ENCODE data around the gene DDX10.

- TF ChIP-seq POLR2AphosphoS5 (IDR thresholded peaks at IDR 0.05) (no peak), CTCF (IDR thresholded peaks at IDR 0.05) (no peak), POLR2A (IDR thresholded peaks at IDR 0.05) (no peak)
Observed at GRCh38 chr11:108632041-108632704, 32.7 kb upstream of the DDX10 start.
